Loucy (cell line): ENCODE measurements around the gene CYLD.

ENCODE experiments used
- H2AFZ ChIP-seq: fragments of 200-600 bp; sonication (generic); 2 replicates; pipeline ENCODE4 v1.6.0; 2016; ENCODE audit warnings: antibody characterized with exemption, mild to moderate bottlenecking, low read length, moderate library complexity
- H3F3A ChIP-seq: fragments of 200-600 bp; 2 replicates; pipeline ENCODE4 v1.6.0; 2016; ENCODE audit warnings: antibody characterized with exemption, low read depth, mild to moderate bottlenecking
- H3K27me3 ChIP-seq: fragments of 200-600 bp; sonication (generic); 2 replicates; pipeline ENCODE4 v1.6.1; 2014; ENCODE audit warnings: low read length, mild to moderate bottlenecking; ENCODE audit not compliant: insufficient read depth, poor library complexity, severe bottlenecking
- H3K36me3 ChIP-seq: fragments of 200-600 bp; sonication (generic); 2 replicates; pipeline ENCODE4 v1.6.1; 2016; ENCODE audit warnings: low read length; ENCODE audit not compliant: insufficient read depth
- H3K4me1 ChIP-seq: fragments of 200-600 bp; sonication (generic); 2 replicates; pipeline ENCODE4 v1.5.1; 2014; ENCODE audit warnings: low read length, mild to moderate bottlenecking; ENCODE audit not compliant: insufficient read depth, poor library complexity, severe bottlenecking
- H3K4me2 ChIP-seq: fragments of 200-600 bp; sonication (generic); 2 replicates; pipeline ENCODE4 v1.6.0; 2014; ENCODE audit warnings: antibody characterized with exemption, low read length, low read depth, mild to moderate bottlenecking; ENCODE audit not compliant: poor library complexity, severe bottlenecking
- H3K4me3 ChIP-seq: fragments of 200-600 bp; sonication (generic); 2 replicates; pipeline ENCODE4 v1.5.1; 2014; ENCODE audit warnings: low read length, mild to moderate bottlenecking, mixed read lengths; ENCODE audit not compliant: poor library complexity, severe bottlenecking
- H3K79me2 ChIP-seq: fragments of 200-600 bp; sonication (generic); 2 replicates; pipeline ENCODE4 v1.6.1; 2014; ENCODE audit warnings: low read length; ENCODE audit not compliant: insufficient read depth
- H3K9ac ChIP-seq: fragments of 200-600 bp; sonication (generic); 2 replicates; pipeline ENCODE4 v1.6.0; 2014; ENCODE audit warnings: mild to moderate bottlenecking, low read depth, low read length, moderate library complexity; ENCODE audit not compliant: poor library complexity, severe bottlenecking
- H3K9me2 ChIP-seq: fragments of 200-600 bp; sonication (generic); replicated peaks from 2 replicates; pipeline ENCODE4 v1.6.1; 2016; ENCODE audit warnings: low read depth, low read length, mixed read lengths
- H3K9me3 ChIP-seq: fragments of 200-600 bp; sonication (generic); 2 replicates; pipeline ENCODE4 v1.6.1; 2014; ENCODE audit warnings: mild to moderate bottlenecking, antibody characterized with exemption, low read length, low read depth; ENCODE audit not compliant: insufficient read depth
- H4K20me1 ChIP-seq: fragments of 200-600 bp; sonication (generic); 2 replicates; pipeline ENCODE4 v1.6.0; 2014; ENCODE audit warnings: antibody characterized with exemption, low read length, mild to moderate bottlenecking; ENCODE audit not compliant: insufficient read depth, poor library complexity, severe bottlenecking
- CTCF ChIP-seq: fragments of 200-600 bp; sonication (generic); conservative IDR thresholded peaks from 2 replicates; pipeline ENCODE4 v1.5.1; 2014; ENCODE audit warnings: mild to moderate bottlenecking, antibody characterized with exemption, low read length
- EZH2phosphoT487 ChIP-seq: fragments of 200-600 bp; IDR thresholded peaks from 2 replicates; pipeline ENCODE4 v1.6.1; 2018; ENCODE audit warnings: antibody characterized with exemption, mild to moderate bottlenecking, moderate library complexity, borderline replicate concordance

CYLD gene

GRCh38 chr16:50718761-50719400 is 23.0 kb upstream of the CYLD start:
- peaks cover 5% of the 10 kb centered on the region; the same call in 1 of the 2 replicates for H3K9me3 ChIP-seq
- H3K4me3 ChIP-seq = no peak overlapping the region
- H3F3A ChIP-seq = no peaks in the 10 kb centered on the region; the same call in 1 of the 2 replicates
- no peak overlapping the region for H2AFZ ChIP-seq
- no peaks in the 10 kb centered on the region for H3K36me3 ChIP-seq
- H3K9me2 ChIP-seq = no peaks in the 10 kb centered on the region
- H4K20me1 ChIP-seq = no peaks in the 10 kb centered on the region
- no peak for TF ChIP-seq EZH2phosphoT487
- TF ChIP-seq CTCF = no peak
- H3K4me1 ChIP-seq = peaks cover 36% of the 10 kb centered on the region
- no peaks in the 10 kb centered on the region for H3K27me3 ChIP-seq
- no peaks in the 10 kb centered on the region for H3K79me2 ChIP-seq
- no peak overlapping the region for H3K4me2 ChIP-seq
- H3K9ac ChIP-seq = no peak overlapping the region

- peaks cover 31% of the 10 kb centered on the region for H3K4me1 ChIP-seq
- H3K79me2 ChIP-seq = no peaks in the 10 kb centered on the region
- H4K20me1 ChIP-seq = no peaks in the 10 kb centered on the region
- peak overlapping the region; percentile 64 for H3K4me2 ChIP-seq
- H3K9ac ChIP-seq = peak overlapping the region; percentile 57
- no peaks in the 10 kb centered on the region for H3K36me3 ChIP-seq
- no peaks in the 10 kb centered on the region for H3K27me3 ChIP-seq
- TF ChIP-seq EZH2phosphoT487 (no peak), CTCF (peak; percentile 56)
- no peaks in the 10 kb centered on the region; the same call in 1 of the 2 replicates for H3F3A ChIP-seq
- peaks cover 11% of the 10 kb centered on the region for H3K9me3 ChIP-seq
- H3K4me3 ChIP-seq = peak overlapping the region; percentile 30
- no peaks in the 10 kb centered on the region for H3K9me2 ChIP-seq
- peak overlapping the region; percentile 76 for H2AFZ ChIP-seq
Observed at GRCh38 chr16:50719401-50720337, 22.2 kb upstream of the CYLD start.

- Histone ChIP-seq H3K9me2 (no peaks in the 10 kb centered on the region), H3K36me3 (no peaks in the 10 kb centered on the region), H3K4me3 (no peak overlapping the region), H3K4me1 (peaks cover 31% of the 10 kb centered on the region), H4K20me1 (no peaks in the 10 kb centered on the region), H2AFZ (peak overlapping the region; percentile 60), H3K27me3 (no peaks in the 10 kb centered on the region), H3K4me2 (peak overlapping the region; percentile 33), H3F3A (no peaks in the 10 kb centered on the region; the same call in 1 of the 2 replicates), H3K79me2 (no peaks in the 10 kb centered on the region), H3K9ac (peak overlapping the region; percentile 28), H3K9me3 (peaks cover 11% of the 10 kb centered on the region)
- TF ChIP-seq CTCF (no peak), EZH2phosphoT487 (no peak)
Observed at GRCh38 chr16:50721549-50722404, 20.1 kb upstream of the CYLD start.
